Adrenal gland (tissue), 12 donors: ENCODE measurements around the gene ARHGAP10. TPM values are rescaled to one million over a fixed set of nuclear protein-coding genes. Genes with fewer than 3 reads are reported as not detected.

Experiments
- DNase-seq, 7 donors: peaks; one replicate each; pipeline ENCODE4 v3.0.0-alpha.2; 2019 to 2020
- H3K27ac ChIP-seq, 5 donors: fragments of 200-600 bp; sonication (generic) in 4 of 5; 1 replicate in 3 of 5; 2 replicates in 2 of 5; pipeline versions ENCODE4 v1.5.1 to v1.8.0; 2016 to 2020; ENCODE audit warnings: mild to moderate bottlenecking in 1 of 5
- H3K27me3 ChIP-seq: fragments of 200-600 bp; 2 replicates; pipeline ENCODE4 v1.8.0; 2021
- H3K36me3 ChIP-seq, 2 donors: fragments of 200-600 bp; replicated peaks in 1 of 2; 1 replicate in 1 of 2; 2 replicates in 1 of 2; pipeline versions ENCODE4 v1.5.1 to v1.8.0; 2018 to 2022
- H3K4me1 ChIP-seq, 2 donors: fragments of 200-600 bp; replicated peaks in 1 of 2; 1 replicate in 1 of 2; 2 replicates in 1 of 2; pipeline versions ENCODE4 v1.5.1 to v1.8.0; 2018 to 2021
- H3K4me3 ChIP-seq, 4 donors: fragments of 200-600 bp; sonication (generic) in 3 of 4; one replicate each; pipeline ENCODE4 v1.5.1; 2016 to 2018
- H3K9me3 ChIP-seq, 3 donors: fragments of 200-600 bp; sonication (generic) in 1 of 3; replicated peaks in 1 of 3; 1 replicate in 2 of 3; 2 replicates in 1 of 3; pipeline versions ENCODE4 v1.5.1 to v1.8.0; 2016 to 2021
- POLR2A ChIP-seq, 2 donors: fragments of 450-650 bp; IDR thresholded peaks; one replicate each; pipeline ENCODE4 v1.6.1; 2017; ENCODE audit warnings: antibody characterized with exemption in 2 of 2, mild to moderate bottlenecking in 2 of 2, moderate library complexity in 1 of 2
- WGBS, 4 donors: extraction: QIAGEN DNeasy Blood & Tissue Kit in 2 of 4; methylation state at CpG; one replicate each; pipeline versions ENCODE4 v1.1.5 to v1.1.7; 2013 to 2017; 5-methylcytosine and 5-hydroxymethylcytosine counted together
- intact Hi-C, 2 donors: fragments of 100-400 bp; cut with DNase I; formaldehyde crosslinking; loops; one replicate each; pipeline versions ENCODE4 v1.14.1 to v1.15.0; 2022 to 2023
- polyA plus RNA-seq, 3 donors: library from polyadenylated mRNA; stranded (reverse); fragments of 200-250 nt in 2 of 3; fragments of 350-450 nt in 1 of 3; fragmentation: Illumina TruSeq in 1 of 3; extraction: RNeasy Lipid Tissue Mini Kit (QIAGEN cat#74804) in 1 of 3; gene quantifications; one replicate each; pipeline ENCODE4 v1.2.3, GENCODE V29; 2013 to 2014
- total RNA-seq, 9 donors: library from RNA; depleted of rRNA in 4 of 9; stranded (reverse); fragments of >200 nt in 4 of 9; fragments of 120-200 nt in 1 of 9; fragmentation: NEBNext Ultra II Directional in 1 of 9; extraction: Animal tissue kit (Norgen Biotek cat#: 25700) in 1 of 9; gene quantifications; one replicate each; pipeline versions ENCODE4 v1.1.0 to v1.2.4, GENCODE V29; 2013 to 2023
- TF ChIP-seq, protein P1 (sequence below), 6 experiments: fragments of 450-650 bp in 4 of 6; fragments of 200-600 bp in 2 of 6; sonication (generic) in 1 of 6; IDR thresholded peaks; 1 replicate in 5 of 6; 2 replicates in 1 of 6; pipeline versions ENCODE4 v1.5.1 to v1.8.0; 2016 to 2021; ENCODE audit warnings: antibody characterized with exemption in 6 of 6, mild to moderate bottlenecking in 2 of 6, moderate library complexity in 1 of 6
- donor health status: healthy with polysubstance abuse.
- donor health status: Bipolar disorder and iron deficiency.
- donor health status: DM: yes; HTN: yes; CAD: no.
- donor health status: DM: no; HTN: no; CAD: no.
- donor health status: DM: no; HTN: no; CAD: no.
- donor health status: DM: yes; HTN: yes; CAD: no.

ARHGAP10 gene
- total and polyA plus RNA-seq, 12 donors: 7.0 to 40.8 (median 22.1) TPM

DNA sequence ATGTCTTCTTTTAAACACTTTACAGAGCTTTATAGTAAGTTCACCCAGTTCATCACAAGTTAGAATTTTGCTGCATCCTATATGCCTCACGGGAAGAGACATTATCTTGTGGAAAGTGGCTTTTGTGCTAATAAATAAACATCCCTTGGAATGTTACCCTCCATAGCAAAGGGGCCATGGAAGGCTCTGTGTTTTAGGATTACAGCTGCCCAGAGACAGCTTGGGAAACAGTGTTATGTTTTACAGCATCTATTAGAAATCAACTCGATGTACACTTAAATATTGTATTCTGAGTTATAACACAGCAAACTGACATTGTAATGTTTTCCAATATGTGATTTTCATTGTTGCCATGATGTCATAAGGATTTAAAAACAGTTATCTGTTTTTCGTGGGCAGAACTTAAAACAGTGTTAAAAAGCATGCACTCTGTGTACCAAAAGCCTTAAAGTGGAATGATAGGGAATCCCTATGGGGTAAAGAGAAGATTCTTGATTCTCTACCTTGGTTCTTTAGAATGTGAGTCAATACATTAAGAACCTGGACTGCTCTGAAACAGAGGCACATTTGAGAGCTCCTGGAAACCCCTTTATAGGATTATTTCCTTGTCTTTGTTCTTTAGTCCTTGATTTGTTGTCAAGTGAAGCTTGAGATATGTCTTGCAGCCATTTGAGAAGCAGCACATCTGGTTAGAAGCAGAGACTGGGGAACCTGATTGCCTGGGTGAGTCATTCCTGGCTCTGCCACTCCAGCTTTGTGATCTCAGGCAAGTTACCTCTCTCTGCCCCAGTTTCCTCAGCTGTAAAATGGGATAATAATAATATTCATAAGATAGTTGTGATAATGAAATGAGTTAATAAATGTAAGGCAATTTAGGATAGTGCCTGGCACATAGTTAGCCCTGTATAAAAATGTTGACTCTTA lies 41.6 kb downstream of the ARHGAP10 start:
- intact Hi-C loops: no loop called here
- H3K27ac ChIP-seq: no peak overlapping the region
- H3K4me3 ChIP-seq: no peak overlapping the region
- no peaks in the 10 kb centered on the region for H3K9me3 ChIP-seq
- 46 to 58% (median 48%) methylated on average over 3 of the region's 3 CpGs for WGBS, 4 donors
- peak in 1 of 7 donors; percentile 31 for DNase-seq
- TF ChIP-seq, protein P1, sequence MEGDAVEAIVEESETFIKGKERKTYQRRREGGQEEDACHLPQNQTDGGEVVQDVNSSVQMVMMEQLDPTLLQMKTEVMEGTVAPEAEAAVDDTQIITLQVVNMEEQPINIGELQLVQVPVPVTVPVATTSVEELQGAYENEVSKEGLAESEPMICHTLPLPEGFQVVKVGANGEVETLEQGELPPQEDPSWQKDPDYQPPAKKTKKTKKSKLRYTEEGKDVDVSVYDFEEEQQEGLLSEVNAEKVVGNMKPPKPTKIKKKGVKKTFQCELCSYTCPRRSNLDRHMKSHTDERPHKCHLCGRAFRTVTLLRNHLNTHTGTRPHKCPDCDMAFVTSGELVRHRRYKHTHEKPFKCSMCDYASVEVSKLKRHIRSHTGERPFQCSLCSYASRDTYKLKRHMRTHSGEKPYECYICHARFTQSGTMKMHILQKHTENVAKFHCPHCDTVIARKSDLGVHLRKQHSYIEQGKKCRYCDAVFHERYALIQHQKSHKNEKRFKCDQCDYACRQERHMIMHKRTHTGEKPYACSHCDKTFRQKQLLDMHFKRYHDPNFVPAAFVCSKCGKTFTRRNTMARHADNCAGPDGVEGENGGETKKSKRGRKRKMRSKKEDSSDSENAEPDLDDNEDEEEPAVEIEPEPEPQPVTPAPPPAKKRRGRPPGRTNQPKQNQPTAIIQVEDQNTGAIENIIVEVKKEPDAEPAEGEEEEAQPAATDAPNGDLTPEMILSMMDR (IDR thresholded peaks at IDR 0.05): no peak
- no peak for TF ChIP-seq POLR2A (IDR thresholded peaks at IDR 0.05)
- H3K36me3 ChIP-seq: no peaks in the 10 kb centered on the region
- H3K27me3 ChIP-seq: no peaks in the 10 kb centered on the region
- peaks cover 0 to 33% of the 10 kb centered on the region in 2 donors for H3K4me1 ChIP-seq

DNA sequence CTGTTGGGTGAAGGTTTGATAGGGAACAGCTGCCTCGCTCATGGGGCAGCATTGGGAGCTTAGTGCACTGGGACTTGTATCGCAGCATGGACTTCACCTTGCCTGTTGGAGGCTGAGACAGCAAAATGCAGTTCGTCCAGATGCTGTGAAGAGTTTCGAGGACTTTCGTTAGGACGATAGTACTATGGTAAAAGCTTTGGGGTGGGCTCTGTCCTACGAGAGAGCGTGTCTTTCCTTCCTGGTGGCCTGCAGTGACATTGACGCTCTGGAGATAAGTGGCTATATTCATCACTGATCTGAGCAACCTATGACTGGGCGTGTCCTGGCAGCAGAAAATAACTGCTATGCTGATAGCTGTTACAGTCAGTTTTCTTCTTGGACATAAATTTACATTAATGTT lies 44.8 kb downstream of the ARHGAP10 start:
- no peak for DNase-seq
- Histone ChIP-seq H3K4me3 (no peak overlapping the region), H3K4me1 (peaks cover 0 to 35% of the 10 kb centered on the region in 2 donors), H3K27ac (peak overlapping the region in 1 of 5 donors; percentile 19), H3K9me3 (no peaks in the 10 kb centered on the region), H3K27me3 (no peaks in the 10 kb centered on the region), H3K36me3 (no peaks in the 10 kb centered on the region)
- TF ChIP-seq POLR2A (IDR thresholded peaks at IDR 0.05): no peak
- TF ChIP-seq, protein P1 (IDR thresholded peaks at IDR 0.05): no peak
- intact Hi-C loops: no loop called here
- 81 to 94% (median 87%) methylated on average over 10 of the region's 10 CpGs for WGBS, 4 donors

DNA sequence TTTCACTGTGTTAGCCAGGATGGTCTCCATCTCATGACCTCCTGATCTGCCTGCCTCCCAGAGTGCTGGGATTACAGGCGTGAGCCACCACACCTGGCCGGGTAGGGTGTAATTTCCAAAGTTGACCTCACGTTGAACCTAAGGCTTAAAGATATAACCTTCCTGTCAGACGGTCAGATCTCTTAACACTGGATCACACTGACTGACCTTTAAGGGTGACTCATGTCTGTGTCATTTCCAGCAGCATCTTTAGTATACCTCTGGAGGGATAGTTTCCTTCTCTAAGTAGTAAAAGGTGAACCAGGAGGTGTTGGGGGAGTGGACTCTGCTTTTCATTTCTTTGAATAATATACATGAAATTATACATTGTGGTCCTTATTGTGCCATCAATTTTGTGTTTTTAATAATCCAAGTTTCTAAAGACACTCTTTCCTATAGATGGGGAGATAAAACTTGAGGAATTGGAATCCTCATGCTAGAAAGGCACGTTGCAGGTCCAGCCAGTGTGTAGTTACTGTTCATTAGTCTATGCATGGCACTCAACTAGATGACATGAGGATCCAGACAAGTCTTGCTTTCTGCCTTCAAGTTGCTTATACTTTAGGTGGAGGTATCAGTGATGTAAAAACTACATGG lies 45.7 kb downstream of the ARHGAP10 start:
- H3K36me3 ChIP-seq: no peaks in the 10 kb centered on the region
- intact Hi-C loops: no loop called here
- H3K4me1 ChIP-seq: peaks cover 8 to 38% of the 10 kb centered on the region in 2 donors
- H3K27ac ChIP-seq: no peak overlapping the region
- no peak for TF ChIP-seq POLR2A (IDR thresholded peaks at IDR 0.05)
- WGBS, 4 donors: 31 to 48% (median 43%) methylated on average over 5 of the region's 5 CpGs
- no peak overlapping the region for H3K4me3 ChIP-seq
- DNase-seq: no peak
- H3K9me3 ChIP-seq: no peaks in the 10 kb centered on the region
- H3K27me3 ChIP-seq: no peaks in the 10 kb centered on the region

DNA sequence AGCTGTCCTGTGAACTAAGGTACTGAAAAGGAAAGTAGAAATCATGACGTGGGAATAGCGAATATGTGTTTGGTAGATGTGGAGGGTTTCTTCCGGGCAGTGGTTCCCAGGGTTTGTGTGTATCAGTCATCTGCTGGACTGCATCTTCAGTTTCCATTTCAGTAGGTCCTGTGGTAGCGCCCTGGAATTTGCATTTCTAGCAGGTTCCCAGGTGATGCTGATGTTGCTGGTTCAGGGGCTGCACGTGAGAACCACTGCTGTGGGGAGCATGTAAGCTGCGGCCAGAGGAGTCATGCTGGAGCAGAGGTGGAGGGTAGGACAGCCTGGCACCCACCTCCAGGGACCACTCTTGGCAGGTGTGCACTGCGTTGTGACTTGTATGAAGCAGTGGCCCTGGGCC lies 47.1 kb downstream of the ARHGAP10 start:
- Histone ChIP-seq H3K9me3 (no peaks in the 10 kb centered on the region), H3K4me3 (no peak overlapping the region), H3K27ac (no peak overlapping the region), H3K4me1 (peaks cover 8 to 25% of the 10 kb centered on the region in 2 donors), H3K36me3 (no peaks in the 10 kb centered on the region), H3K27me3 (no peaks in the 10 kb centered on the region)
- intact Hi-C loops: no loop called here
- TF ChIP-seq POLR2A (IDR thresholded peaks at IDR 0.05): no peak
- TF ChIP-seq, protein P1 (IDR thresholded peaks at IDR 0.05): no peak
- DNase-seq: no peak
- 85 to 100% (median 94%) methylated on average over 7 of the region's 7 CpGs for WGBS, 4 donors
